GM19467 (cell line): Measurements from ENCODE around the gene GPRIN3.
"Not testable (repeated sequence)": the region's sequence is repeated elsewhere in the genome, so short reads cannot be mapped to it uniquely, and the experiment has no call there.

Experiments
- ATAC-seq: cut with Tn5 transposase; IDR thresholded peaks from one replicate; pipeline ENCODE4 v1.9.1; 2021; ENCODE audit warnings: mild to moderate bottlenecking, moderate library complexity; ENCODE audit not compliant: unreplicated experiment

Gene GPRIN3

GRCh38 chr4:89222170-89222569 is 85.4 kb downstream of the GPRIN3 start:
- ATAC-seq: no peak

GRCh38 chr4:89221167-89221867 is 86.3 kb downstream of the GPRIN3 start:
- ATAC-seq: no peak

GRCh38 chr4:89218587-89218986 is 89.0 kb downstream of the GPRIN3 start:
- ATAC-seq: no peak

- no peak for ATAC-seq
These were observed 90.0 kb downstream of the GPRIN3 start for GRCh38 chr4:89217604-89218003.

- no peak for ATAC-seq
These were observed 90.7 kb downstream of the GPRIN3 start for GRCh38 chr4:89216866-89217265.

GRCh38 chr4:89216422-89216821 is 91.2 kb downstream of the GPRIN3 start:
- ATAC-seq: no peak

GRCh38 chr4:89215736-89216135 is 91.9 kb downstream of the GPRIN3 start:
- no peak for ATAC-seq

GRCh38 chr4:89214308-89214707 is 93.3 kb downstream of the GPRIN3 start:
- ATAC-seq: no peak

GRCh38 chr4:89213382-89213701 is 94.3 kb downstream of the GPRIN3 start:
- no peak for ATAC-seq

- ATAC-seq: no peak
These were observed 94.8 kb downstream of the GPRIN3 start for GRCh38 chr4:89212666-89213381.

GRCh38 chr4:89204624-89205023 is 103.0 kb downstream of the GPRIN3 start:
- no peak for ATAC-seq

GRCh38 chr4:89203902-89204301 is 103.7 kb downstream of the GPRIN3 start:
- ATAC-seq: no peak

GRCh38 chr4:89199394-89199793 is 108.2 kb downstream of the GPRIN3 start:
- ATAC-seq: not testable (repeated sequence)

GRCh38 chr4:89197920-89198319 is 109.7 kb downstream of the GPRIN3 start:
- no peak for ATAC-seq

GRCh38 chr4:89196745-89197144 is 110.9 kb downstream of the GPRIN3 start:
- no peak for ATAC-seq

- ATAC-seq: no peak
These were observed 111.4 kb downstream of the GPRIN3 start for GRCh38 chr4:89196056-89196674.

GRCh38 chr4:89193843-89194242 is 113.8 kb downstream of the GPRIN3 start:
- no peak for ATAC-seq
